Measurements from ENCODE around the gene CNN1.
A peak's percentile ranks its signal among the peaks of the same experiment; 100 is the strongest.
"Not testable (repeated sequence)": the region's sequence is repeated elsewhere in the genome, so short reads cannot be mapped to it uniquely, and the experiment has no call there.

Gene CNN1

GRCh38 chr19:11573354-11573753 lies 34.7 kb downstream of the CNN1 start:
- not testable (repeated sequence) for DNase-seq

GRCh38 chr19:11573763-11574162 lies 35.1 kb downstream of the CNN1 start:
- DNase-seq, result not testable (repeated sequence)

- DNase-seq, result no peak
Measured at GRCh38 chr19:11574689-11575088, 36.0 kb downstream of the CNN1 start.

- no peak for DNase-seq
Measured at GRCh38 chr19:11576227-11576626, 37.6 kb downstream of the CNN1 start.

- DNase-seq, result no peak
Measured at GRCh38 chr19:11577451-11578257, 39.0 kb downstream of the CNN1 start, which contains the start of gene ACP5. Gene ACP5 (minus strand): TSS chr19:11577645. CDS start chr19:11577317, 328 bp downstream.

GRCh38 chr19:11578258-11579142 lies 39.8 kb downstream of the CNN1 start:
- no peak for DNase-seq

GRCh38 chr19:11580116-11580515 lies 41.5 kb downstream of the CNN1 start:
- DNase-seq, result no peak

- DNase-seq, result no peak
Measured at GRCh38 chr19:11581740-11582139, 43.1 kb downstream of the CNN1 start.

GRCh38 chr19:11586331-11586730 lies 47.7 kb downstream of the CNN1 start:
- DNase-seq, result no peak

- peak; percentile 44 for DNase-seq
Measured at GRCh38 chr19:11587302-11587974, 48.8 kb downstream of the CNN1 start.

- DNase-seq, result no peak
Measured at GRCh38 chr19:11587975-11588631, 49.5 kb downstream of the CNN1 start.

GRCh38 chr19:11594084-11594483 lies 55.4 kb downstream of the CNN1 start:
- DNase-seq, result no peak

- no peak for DNase-seq
Measured at GRCh38 chr19:11596156-11596555, 57.5 kb downstream of the CNN1 start.

GRCh38 chr19:11597202-11598102 lies 58.8 kb downstream of the CNN1 start, which contains the start of gene ZNF627:
Gene ZNF627 (plus strand): TSS chr19:11597483. CDS start chr19:11597628, 145 bp downstream.
- peak; percentile 95 for DNase-seq

- DNase-seq, result no peak
Measured at GRCh38 chr19:11598103-11598483, 59.4 kb downstream of the CNN1 start.

- no peak for DNase-seq
Measured at GRCh38 chr19:11598746-11599145, 60.1 kb downstream of the CNN1 start.

GRCh38 chr19:11599704-11600103 lies 61.1 kb downstream of the CNN1 start:
- DNase-seq, result not testable (repeated sequence)

Measured in NCI-H2107 (cell line).